GM21447 (cell line): ENCODE data around the gene TSPEAR.

Source experiments
- ATAC-seq: cut with Tn5 transposase; IDR thresholded peaks from one replicate; pipeline ENCODE4 v1.9.1; 2021; ENCODE audit not compliant: unreplicated experiment

TSPEAR gene

GRCh38 chr21:44711327-44712202, at the start of gene TSPEAR:
TSPEAR (minus strand) TSS chr21:44711572; CDS start chr21:44711514, 58 bp downstream.
- ATAC-seq = no peak

GRCh38 chr21:44760376-44760775, 49.0 kb upstream of the TSPEAR start:
- no peak for ATAC-seq

GRCh38 chr21:44759628-44760285, 48.4 kb upstream of the TSPEAR start:
- no peak for ATAC-seq

GRCh38 chr21:44758781-44759627, 47.6 kb upstream of the TSPEAR start:
- no peak for ATAC-seq

GRCh38 chr21:44758141-44758561, 46.8 kb upstream of the TSPEAR start:
- ATAC-seq = no peak

GRCh38 chr21:44757731-44758130, 46.4 kb upstream of the TSPEAR start:
- ATAC-seq = no peak

GRCh38 chr21:44756423-44757185, 45.2 kb upstream of the TSPEAR start:
- no peak for ATAC-seq

GRCh38 chr21:44755227-44755626, 43.9 kb upstream of the TSPEAR start:
- ATAC-seq = no peak

- ATAC-seq = no peak
Measured at GRCh38 chr21:44753357-44753756, 42.0 kb upstream of the TSPEAR start.

GRCh38 chr21:44752671-44753235, 41.4 kb upstream of the TSPEAR start:
- ATAC-seq = no peak

- ATAC-seq = no peak
Measured at GRCh38 chr21:44751799-44752636, 40.6 kb upstream of the TSPEAR start.

GRCh38 chr21:44751186-44751798, 39.9 kb upstream of the TSPEAR start:
- ATAC-seq = no peak

- no peak for ATAC-seq
Measured at GRCh38 chr21:44750675-44751025, 39.3 kb upstream of the TSPEAR start.

GRCh38 chr21:44749759-44750674, 38.6 kb upstream of the TSPEAR start:
- ATAC-seq = no peak

GRCh38 chr21:44749116-44749758, 37.9 kb upstream of the TSPEAR start:
- ATAC-seq = no peak

GRCh38 chr21:44748621-44749020, 37.2 kb upstream of the TSPEAR start:
- ATAC-seq = no peak

- no peak for ATAC-seq
Measured at GRCh38 chr21:44742418-44743153, 31.2 kb upstream of the TSPEAR start.
